Calu3 (cell line): ENCODE measurements around the gene FREM3. TPM values are rescaled to one million over a fixed set of nuclear protein-coding genes. Genes with fewer than 3 reads are reported as not detected.
"Not testable (repeated sequence)": the region's sequence is repeated elsewhere in the genome, so short reads cannot be mapped to it uniquely, and the experiment has no call there.

ENCODE experiments used
- BruUV-seq: library from RNA; stranded (reverse); fragments of 400-500 nt; replicated peaks from 2 replicates; lab custom pipeline; 2021; lab: Mats Ljungman, UMichigan
- CTCF ChIA-PET: fragments of 300-600 bp; sonication (Branson Sonifier 250); formaldehyde crosslinking; loops from one replicate; lab custom pipeline; 2022; ENCODE audit warnings: antibody characterized with exemption; lab: Charles Lee
- DNase-seq: peaks from one replicate; pipeline ENCODE4 v3.0.0; 2022
- H3K27ac Mint-ChIP-seq: one replicate; pipeline ENCODE4 v1.8.0; 2022; ENCODE audit warnings: mixed read lengths; ENCODE audit not compliant: unreplicated experiment
- H3K27me3 Mint-ChIP-seq: one replicate; pipeline ENCODE4 v1.8.0; 2022; ENCODE audit warnings: mixed read lengths; ENCODE audit not compliant: unreplicated experiment
- H3K36me3 Mint-ChIP-seq: one replicate; pipeline ENCODE4 v1.8.0; 2022; ENCODE audit warnings: mild to moderate bottlenecking, moderate library complexity, mixed read lengths; ENCODE audit not compliant: insufficient read depth, unreplicated experiment
- H3K4me1 Mint-ChIP-seq: one replicate; pipeline ENCODE4 v1.8.0; 2022; ENCODE audit warnings: mild to moderate bottlenecking, low read depth, mixed read lengths; ENCODE audit not compliant: unreplicated experiment
- H3K4me3 Mint-ChIP-seq: one replicate; pipeline ENCODE4 v1.8.0; 2022; ENCODE audit warnings: mild to moderate bottlenecking, low read depth, moderate library complexity, mixed read lengths; ENCODE audit not compliant: unreplicated experiment
- H3K9me3 Mint-ChIP-seq: one replicate; pipeline ENCODE4 v1.8.0; 2022; ENCODE audit warnings: low read depth, mixed read lengths; ENCODE audit not compliant: unreplicated experiment
- CTCF ChIP-seq: fragments of 200-600 bp; IDR thresholded peaks from one replicate; pipeline ENCODE4 v1.8.0; 2022; ENCODE audit warnings: antibody characterized with exemption; ENCODE audit not compliant: unreplicated experiment
- intact Hi-C: fragments of 100-400 bp; cut with micrococcal nuclease; formaldehyde crosslinking; loops from one replicate; pipeline ENCODE4 v1.10.0; 2022; ENCODE audit not compliant: unreplicated experiment
- total RNA-seq: library from RNA; stranded (reverse); gene quantifications from 2 replicates; pipeline ENCODE4 v1.2.3, GENCODE V29; 2022

Gene FREM3
- total RNA-seq, 1 experiment from 2014 or later = not detected

- no peaks in the 10 kb centered on the region for H3K4me1 Mint-ChIP-seq
- CTCF ChIA-PET = no interaction called here
- H3K9me3 Mint-ChIP-seq = no peaks in the 10 kb centered on the region
- TF ChIP-seq CTCF = no peak
- H3K27ac Mint-ChIP-seq = no peak overlapping the region
- H3K27me3 Mint-ChIP-seq = no peaks in the 10 kb centered on the region
- peaks cover 41% of the 10 kb centered on the region for H3K36me3 Mint-ChIP-seq
- DNase-seq = no peak
- BruUV-seq = no TSS peak
- intact Hi-C loops = no loop called here
- no peak overlapping the region for H3K4me3 Mint-ChIP-seq
Measured at GRCh38 chr4:143538979-143539669, 161.4 kb downstream of the FREM3 start.

- Mint-ChIP-seq H3K4me3 (no peak overlapping the region), H3K27me3 (no peaks in the 10 kb centered on the region), H3K36me3 (peaks cover 4% of the 10 kb centered on the region), H3K9me3 (no peaks in the 10 kb centered on the region), H3K4me1 (no peaks in the 10 kb centered on the region), H3K27ac (no peak overlapping the region)
- no TSS peak for BruUV-seq
- DNase-seq = no peak
- intact Hi-C loops = no loop called here
- TF ChIP-seq CTCF = no peak
- CTCF ChIA-PET = no interaction called here
Measured at GRCh38 chr4:143531788-143532491, 168.5 kb downstream of the FREM3 start.

GRCh38 chr4:143531380-143531779 is 169.1 kb downstream of the FREM3 start:
- H3K36me3 Mint-ChIP-seq = peaks cover 8% of the 10 kb centered on the region
- CTCF ChIA-PET = no interaction called here
- BruUV-seq = no TSS peak
- DNase-seq = no peak
- H3K27me3 Mint-ChIP-seq = no peaks in the 10 kb centered on the region
- no peak for TF ChIP-seq CTCF
- no peak overlapping the region for H3K4me3 Mint-ChIP-seq
- no peaks in the 10 kb centered on the region for H3K9me3 Mint-ChIP-seq
- H3K27ac Mint-ChIP-seq = no peak overlapping the region
- no peaks in the 10 kb centered on the region for H3K4me1 Mint-ChIP-seq
- intact Hi-C loops = no loop called here

- H3K27ac Mint-ChIP-seq, H3K27me3 Mint-ChIP-seq, H3K4me3 Mint-ChIP-seq, DNase-seq, H3K9me3 Mint-ChIP-seq, H3K4me1 Mint-ChIP-seq, CTCF ChIA-PET, BruUV-seq, intact Hi-C loops: not testable (repeated sequence)
- H3K36me3 Mint-ChIP-seq = peaks cover 20% of the 10 kb centered on the region
Measured at GRCh38 chr4:143528046-143528445, 172.4 kb downstream of the FREM3 start.

Other genes with a start within 250 kb of the FREM3 start
- gene SMARCA5, start 187.0 kb downstream of the FREM3 start, total RNA-seq = 37.4 and 47.8 TPM in 2 replicates
- gene GYPE, start 204.9 kb upstream of the FREM3 start, total RNA-seq = not detected in 2 replicates